HUDEP-2 (cell line): ENCODE results near the gene TNFRSF6B.

Source experiments
- DNase-seq, 76 experiments: peaks; one replicate each; lab custom pipeline; 2025; ENCODE audit not compliant: unreplicated experiment in 76 of 76; lab: John Stamatoyannopoulos, UW

Gene TNFRSF6B

DNA sequence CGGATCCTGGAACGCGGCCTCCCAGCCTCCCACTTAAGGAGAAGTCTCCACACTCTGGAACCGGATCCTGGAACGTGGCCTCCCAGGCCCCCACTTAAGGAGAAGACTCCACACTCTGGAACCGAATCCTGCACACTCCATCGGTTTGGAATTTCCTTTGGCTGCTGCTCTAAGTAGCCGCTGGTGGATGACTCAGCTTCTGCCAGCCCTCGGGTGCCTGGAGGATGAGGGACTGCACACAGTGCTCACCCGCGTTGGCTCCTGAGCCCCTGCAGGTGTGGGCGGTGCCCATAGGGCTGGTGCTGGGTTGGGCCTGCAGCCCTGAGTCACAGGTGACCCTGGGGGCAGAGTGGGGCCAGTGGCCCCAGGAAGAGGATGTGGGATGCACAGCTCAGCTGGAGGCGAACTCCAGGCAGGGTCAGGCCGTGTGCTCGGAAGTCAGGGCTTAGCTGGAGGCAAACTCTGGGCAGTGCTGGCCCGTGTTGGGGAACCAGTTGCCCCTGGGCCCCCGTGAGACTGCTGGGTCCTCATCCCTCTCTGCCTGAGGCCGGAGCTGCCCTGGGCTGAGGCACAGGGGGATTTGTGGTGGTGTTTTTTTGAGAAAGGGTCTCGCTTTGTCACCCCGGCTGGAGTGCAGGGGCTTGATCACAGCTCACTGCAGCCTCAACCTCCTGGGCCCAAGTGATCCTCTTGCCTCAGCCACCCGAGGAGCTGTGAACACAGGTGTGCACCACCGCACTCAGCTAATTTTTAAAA, 13.9 kb upstream of the TNFRSF6B start:
- DNase-seq, result no peak

DNA sequence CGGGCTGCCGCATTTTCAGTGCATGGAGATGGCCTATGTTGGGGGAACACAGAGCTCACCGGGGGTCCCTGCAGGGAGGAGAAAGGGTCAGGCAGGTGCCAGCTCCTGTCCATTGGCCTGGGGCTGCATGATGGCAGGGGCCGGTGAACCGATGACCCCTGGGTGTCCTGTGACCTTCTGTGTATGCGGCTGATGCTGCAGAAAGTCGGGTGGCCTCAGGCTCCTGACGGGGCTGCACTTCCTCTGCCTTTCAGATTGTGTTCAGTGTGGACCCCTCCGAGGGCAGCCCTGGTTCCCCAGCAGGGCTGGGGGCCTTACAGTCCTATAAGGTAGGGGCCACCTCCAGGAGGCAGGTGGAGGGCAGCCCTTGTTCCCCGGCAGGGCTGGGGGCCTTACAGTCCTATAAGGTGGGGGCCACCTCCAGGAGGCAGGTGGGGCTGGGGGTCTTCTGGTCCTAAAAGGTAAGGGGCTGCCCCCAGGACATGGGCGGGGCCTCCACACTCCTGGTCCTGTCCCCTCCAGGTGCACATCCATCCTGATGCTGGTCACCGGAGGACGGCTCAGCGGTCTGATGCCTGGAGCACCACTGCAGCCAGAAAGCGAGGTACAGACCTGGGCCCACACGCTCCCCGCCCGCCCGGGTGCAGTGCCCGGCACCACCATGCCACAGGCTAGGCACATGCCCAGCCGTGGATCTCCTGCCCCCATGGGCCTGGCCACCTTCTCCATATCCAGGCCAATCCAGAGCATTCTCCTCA, 11.0 kb upstream of the TNFRSF6B start:
- no peak for DNase-seq

DNA sequence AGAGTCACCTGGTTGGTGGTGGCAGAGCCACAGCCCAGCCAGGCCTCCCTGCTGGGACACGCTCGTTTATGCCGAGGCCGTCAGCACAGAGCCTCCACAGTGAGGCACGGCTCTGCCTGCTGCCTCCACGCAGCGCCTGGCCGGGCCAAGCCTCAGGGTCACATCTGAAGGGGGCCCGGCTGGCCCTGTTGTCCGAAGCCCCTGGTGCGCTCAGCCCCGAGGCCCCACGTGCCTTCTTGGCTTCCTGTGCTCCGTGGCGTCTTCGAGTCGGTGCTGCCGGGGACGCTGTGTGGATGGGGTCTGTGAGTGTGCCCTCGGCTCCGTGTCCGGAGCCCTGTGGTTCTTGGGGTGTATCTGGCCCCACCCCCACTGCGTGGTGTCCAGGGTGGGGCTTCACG, 10.4 kb upstream of the TNFRSF6B start:
- no peak for DNase-seq

DNA sequence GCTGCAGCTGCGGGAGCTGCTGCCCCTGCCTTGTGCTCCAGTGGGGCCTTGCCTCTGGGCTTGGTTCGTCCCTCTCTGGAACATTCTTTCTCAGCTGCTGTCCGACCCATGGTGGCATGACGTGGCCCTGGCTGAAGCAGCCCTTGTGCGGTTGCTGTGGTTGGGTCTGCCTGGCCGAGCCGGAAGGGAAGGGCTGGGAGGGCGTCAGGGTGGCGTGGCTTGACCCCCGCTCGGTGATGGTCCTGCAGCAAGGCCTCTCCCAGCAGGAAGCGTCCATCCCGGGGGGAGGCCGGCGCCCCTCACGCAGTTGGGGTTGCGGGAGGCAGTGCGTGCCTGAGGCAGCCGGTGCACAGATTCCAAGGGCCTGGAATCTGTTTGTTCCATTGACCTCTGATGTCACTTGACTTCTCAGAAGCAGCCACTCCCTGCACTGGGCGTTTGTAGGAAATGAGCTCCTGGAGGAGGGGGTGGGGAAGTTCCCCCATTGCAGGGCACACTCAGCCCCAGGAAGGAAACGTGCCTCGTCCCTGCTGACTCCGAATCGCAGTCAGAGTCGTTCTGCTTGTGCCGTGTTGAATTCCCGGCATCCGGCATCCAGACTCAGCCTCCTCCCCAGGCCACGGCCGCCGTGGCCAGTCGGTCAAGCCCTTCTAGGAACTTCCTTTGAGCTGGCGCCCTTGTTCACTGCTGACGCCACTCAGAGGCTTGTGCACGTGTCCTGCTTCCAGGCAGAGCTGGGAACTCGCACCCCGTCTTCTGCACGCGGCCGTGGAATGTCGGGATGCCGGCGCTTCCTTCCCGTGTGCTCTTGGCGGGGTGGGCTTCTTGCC, 9.7 kb upstream of the TNFRSF6B start:
- no peak for DNase-seq

DNA sequence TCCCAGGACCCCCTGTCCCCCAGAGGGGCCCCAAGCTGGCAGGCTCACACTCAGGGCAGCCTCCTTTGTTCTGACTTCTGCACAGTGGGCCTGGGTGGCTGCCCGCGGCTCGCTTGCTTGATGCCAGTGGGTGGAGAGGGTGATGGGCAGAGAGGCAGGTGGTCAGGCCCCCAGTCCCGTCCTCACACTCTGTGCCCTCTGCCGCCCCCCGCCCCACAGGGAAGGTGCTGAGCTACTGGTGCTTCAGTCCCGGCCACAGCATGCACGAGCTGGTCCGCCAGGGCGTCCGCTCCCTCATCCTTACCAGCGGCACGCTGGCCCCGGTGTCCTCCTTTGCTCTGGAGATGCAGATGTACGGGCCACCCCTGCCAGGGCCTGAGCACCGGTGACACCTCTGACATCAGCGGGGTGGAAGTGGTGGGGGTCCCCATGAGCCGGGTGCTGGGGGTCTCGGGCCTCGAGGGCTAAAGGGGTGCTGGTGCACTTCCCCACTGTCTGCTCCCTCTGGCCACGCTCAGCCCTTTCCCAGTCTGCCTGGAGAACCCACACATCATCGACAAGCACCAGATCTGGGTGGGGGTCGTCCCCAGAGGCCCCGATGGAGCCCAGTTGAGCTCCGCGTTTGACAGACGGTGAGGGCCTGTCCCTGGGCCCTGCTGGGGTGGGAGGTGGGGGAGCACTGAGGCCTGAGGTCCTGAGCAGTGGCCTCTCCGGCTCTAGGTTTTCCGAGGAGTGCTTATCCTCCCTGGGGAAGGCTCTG, 8.9 kb upstream of the TNFRSF6B start:
- no peak for DNase-seq

DNA sequence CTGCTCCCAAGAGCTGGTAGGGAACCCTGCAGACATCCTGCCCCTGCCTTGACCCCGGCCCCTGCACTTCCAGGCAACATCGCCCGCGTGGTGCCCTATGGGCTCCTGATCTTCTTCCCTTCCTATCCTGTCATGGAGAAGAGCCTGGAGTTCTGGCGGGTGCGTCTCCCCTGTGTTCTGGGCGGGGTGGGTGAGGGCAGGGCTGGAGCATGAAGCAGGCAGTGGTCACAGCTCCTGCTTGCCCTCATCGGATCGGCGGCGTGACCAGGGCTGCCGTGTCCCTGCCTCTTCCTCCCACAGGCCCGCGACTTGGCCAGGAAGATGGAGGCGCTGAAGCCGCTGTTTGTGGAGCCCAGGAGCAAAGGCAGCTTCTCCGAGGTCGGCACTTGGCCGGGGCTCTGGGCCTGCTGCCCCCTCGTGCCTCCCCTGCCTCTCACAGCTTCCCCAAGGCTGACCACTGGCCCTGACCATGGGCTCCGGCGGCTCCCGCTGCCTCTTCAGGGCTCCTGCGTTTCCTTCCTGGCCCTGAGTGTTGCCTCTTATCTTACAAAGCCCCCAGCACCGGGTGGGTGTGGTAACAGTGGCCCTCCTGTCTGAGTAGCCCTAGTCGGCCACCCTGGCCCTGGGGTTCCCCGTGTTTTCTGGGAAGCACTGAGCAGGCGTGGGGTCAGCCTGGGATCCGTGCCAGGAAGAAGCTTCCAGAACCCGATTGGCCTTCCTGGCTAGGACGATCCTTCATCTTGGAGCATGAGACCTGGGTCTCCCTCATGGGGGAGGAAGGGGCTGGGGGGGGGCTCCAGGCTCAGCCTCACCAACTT, 8.0 kb upstream of the TNFRSF6B start:
- no peak for DNase-seq

DNA sequence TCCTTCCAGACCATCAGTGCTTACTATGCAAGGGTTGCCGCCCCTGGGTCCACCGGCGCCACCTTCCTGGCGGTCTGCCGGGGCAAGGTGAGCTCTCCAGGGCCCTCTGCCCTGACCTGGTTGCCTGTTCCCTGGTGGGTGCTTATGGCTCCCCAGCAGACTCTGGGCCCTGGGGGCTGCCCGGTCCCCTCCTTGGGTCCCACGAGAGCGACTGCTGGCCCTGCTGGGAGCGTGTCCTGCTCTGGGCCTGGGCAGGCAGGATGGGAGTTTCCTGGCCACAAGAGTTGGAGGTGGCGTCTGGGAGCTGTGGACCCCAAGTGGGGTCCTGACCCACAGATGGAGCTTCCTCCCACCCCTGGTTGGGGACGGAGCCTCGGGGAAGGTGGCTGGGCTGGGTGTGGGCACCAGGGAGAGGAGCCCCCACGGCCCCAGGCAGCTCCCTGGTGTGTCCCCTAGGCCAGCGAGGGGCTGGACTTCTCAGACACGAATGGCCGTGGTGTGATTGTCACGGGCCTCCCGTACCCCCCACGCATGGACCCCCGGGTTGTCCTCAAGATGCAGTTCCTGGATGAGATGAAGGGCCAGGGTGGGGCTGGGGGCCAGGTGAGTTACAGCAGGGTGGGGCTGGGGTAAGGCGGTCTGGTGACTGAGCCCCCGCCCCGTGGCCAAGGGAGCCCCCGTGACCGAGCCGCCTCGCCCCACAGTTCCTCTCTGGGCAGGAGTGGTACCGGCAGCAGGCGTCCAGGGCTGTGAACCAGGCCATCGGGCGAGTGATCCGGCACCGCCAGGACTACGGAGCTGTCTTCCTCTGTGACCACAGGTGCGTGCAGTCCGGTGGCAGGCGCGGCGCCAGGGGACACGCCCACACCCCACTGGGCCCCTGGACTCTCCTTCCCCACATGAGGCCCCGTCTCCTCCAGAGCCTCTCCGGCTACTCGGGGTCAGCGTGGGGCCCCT, 7.1 kb upstream of the TNFRSF6B start:
- no peak for DNase-seq

DNA sequence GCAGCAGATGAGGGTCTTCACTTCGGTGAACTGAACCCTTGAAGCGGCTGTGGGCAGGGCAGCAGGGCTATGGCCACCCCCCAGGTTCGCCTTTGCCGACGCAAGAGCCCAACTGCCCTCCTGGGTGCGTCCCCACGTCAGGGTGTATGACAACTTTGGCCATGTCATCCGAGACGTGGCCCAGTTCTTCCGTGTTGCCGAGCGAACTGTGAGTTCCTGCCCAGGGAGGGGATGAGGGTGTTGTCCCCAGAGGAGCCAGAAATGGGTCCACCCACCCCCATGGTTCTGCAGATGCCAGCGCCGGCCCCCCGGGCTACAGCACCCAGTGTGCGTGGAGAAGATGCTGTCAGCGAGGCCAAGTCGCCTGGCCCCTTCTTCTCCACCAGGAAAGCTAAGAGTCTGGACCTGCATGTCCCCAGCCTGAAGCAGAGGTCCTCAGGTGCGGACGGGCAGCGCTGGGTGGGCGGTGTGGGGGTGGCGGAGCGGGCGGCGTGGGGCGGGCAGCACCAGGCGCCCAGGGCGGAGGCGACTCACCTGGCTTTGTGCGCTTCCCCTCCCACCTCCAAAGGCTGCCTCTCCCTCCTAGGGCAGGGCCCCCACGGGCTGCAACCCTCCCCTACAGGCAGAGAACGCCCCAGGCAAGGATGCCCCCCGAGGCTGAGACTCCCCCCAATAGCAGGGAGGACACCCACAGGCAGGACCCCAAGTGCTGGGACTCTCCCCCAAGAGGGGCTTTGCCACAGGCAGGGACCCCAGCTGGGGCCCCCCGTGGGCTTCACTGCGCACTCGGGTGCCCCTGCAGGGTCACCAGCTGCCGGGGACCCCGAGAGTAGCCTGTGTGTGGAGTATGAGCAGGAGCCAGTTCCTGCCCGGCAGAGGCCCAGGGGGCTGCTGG, 6.2 kb upstream of the TNFRSF6B start:
- DNase-seq, result no peak

DNA sequence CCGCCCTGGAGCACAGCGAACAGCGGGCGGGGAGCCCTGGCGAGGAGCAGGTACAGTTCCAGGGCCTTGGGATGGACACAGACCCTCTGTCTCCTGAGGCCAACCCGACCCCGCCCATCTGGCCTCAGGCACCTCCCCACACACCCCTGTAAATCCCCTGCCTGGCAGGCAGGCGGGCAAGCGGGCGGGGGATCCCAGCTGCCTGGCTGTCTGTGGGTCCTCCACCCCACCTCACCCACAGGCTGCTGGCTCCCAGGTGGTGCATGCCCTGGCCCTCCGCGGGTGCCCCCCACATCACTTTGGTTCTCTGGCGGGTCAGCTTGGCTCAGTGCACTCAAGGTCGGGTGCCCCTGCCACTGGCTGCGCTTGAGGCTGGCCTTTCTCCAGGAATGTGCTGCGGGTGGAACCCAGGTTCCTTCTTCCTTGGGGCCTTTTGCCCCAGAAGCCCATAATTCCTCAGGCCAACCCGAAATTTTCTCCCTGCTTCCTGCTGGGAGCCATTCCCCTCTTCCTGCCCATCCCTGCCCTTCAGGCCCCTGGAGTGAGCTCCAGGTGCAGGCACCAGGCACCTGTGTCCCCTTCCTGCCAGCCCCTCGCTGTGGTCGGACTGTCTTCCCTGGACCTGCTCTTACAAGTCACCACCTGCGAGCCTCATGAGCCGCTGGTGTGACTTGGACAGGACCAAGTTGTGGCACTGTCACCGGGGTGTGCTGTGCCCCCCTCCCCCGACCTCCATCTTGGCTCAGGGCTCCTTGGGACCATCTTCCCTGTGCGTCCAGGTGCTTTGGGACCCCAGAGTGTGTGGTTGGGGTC, 5.3 kb upstream of the TNFRSF6B start:
- DNase-seq, result no peak

DNA sequence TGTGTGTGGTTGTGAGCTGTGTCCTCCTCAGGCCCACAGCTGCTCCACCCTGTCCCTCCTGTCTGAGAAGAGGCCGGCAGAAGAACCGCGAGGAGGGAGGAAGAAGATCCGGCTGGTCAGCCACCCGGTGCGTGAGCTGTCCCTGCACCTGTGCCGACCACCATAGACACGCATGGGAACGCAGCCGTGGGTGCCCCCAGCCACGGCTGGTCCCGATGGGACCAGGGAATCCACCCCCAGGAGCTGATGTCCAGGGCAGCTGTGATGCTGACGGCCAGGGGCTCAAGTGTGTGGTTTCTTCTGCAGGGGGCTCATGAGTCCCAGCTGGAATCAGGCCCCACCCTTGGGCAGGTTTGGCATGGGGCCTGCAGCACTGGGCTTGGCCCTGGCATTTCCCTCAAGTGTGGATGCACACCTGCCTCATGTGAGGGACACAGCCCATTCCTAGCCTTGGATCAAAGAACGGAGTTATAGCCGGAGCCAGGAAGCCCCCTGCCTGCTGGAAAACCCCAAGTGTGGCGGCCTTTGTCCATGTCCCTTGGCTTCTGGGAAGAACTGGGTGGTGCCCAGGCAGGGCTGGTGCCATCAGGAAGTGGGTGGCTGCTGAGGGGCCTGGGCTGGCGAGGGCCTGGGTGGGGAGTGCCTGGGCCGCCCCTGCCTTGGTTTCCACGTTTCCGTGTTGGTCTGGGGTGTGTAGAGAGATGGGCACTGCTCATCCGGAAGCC, 4.6 kb upstream of the TNFRSF6B start:
- DNase-seq, result no peak

DNA sequence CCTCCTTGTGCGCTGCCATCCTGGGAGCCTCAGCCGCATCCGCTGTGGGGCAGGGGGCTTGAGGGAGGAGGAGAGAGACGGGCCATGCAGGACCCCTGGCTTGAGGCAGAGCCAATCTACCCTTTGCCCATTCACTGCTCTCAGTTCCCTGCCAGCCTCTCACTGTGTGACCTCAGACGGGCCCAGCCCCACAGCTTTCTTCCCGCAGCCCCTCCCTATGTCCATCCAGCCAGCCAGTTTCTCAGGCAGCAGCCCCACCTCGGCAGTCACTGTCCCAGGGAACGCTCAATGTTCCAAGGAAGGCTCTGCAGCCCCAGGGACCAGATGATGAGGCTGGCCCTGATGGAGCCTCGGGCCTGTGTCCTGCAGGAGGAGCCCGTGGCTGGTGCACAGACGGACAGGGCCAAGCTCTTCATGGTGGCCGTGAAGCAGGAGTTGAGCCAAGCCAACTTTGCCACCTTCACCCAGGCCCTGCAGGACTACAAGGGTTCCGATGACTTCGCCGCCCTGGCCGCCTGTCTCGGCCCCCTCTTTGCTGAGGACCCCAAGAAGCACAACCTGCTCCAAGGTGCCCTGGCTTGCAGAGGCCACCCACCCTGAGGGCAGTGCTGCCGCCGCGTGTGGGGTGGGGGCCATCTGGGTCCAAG, 3.9 kb upstream of the TNFRSF6B start:
- DNase-seq, result no peak

DNA sequence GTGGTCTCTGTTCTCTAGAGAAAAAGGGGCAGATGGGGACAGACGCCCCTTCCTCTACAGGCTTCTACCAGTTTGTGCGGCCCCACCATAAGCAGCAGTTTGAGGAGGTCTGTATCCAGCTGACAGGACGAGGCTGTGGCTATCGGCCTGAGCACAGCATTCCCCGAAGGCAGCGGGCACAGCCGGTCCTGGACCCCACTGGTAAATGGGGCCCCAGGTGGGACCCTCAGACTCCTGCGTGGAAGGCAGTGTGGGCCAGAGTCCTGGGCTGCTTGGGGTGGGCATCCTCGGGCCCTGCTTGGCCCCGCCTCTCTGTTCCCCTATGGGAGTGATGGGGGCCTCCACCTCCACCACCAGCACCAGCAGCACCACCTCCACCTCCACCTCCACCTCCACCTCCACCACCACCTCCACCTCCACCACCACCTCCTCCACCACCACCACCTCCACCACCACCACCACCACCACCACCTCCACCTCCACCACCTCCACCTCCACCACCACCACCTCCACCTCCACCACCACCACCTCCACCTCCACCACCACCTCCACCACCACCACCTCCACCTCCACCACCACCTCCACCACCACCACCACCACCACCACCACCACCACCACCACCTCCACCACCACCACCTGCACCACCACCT, 3.2 kb upstream of the TNFRSF6B start:
- DNase-seq, result no peak

DNA sequence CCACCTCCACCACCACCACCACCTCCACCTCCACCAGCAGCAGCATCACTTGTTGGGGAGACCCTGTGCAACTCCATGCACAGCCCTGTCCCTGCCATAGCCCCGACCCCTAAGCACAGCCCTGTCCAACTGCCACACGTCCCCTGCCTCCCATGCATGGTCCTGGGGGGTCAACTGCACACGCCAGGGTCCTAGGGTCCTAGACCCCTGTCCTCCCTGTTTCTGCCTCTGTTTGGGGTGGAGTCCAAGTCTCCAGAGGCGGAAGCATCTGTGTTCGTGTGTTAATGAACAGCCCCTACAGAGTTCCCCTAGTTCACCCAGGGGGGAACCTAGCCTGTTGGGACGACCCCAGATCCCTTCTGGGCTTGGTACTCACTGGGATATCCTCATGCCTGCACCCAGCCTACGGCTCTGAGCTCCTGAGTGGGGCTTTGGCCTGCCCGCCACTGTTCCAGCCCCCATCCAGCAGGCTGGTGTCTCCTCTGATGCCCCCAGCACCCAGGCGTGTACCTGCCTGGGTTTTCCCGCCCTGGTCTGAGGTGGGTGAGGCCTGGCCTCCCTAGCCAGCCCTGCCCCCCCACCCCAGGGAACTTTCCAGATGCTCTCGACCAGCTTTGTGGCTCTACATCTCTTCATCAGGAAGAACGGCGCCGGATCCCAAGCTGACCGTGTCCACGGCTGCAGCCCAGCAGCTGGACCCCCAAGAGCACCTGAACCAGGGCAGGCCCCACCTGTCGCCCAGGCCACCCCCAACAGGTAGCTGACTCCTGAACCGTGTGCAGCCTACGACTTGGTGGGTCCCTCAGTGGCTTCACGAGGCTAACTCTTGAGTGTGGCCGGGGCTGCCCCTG, 2.5 kb upstream of the TNFRSF6B start:
- no peak for DNase-seq
